HG02870 (cell line): Measurements from ENCODE around the gene MAPK8IP1.
"Not testable (repeated sequence)": the region's sequence is repeated elsewhere in the genome, so short reads cannot be mapped to it uniquely, and the experiment has no call there.

Source experiments
- ATAC-seq: cut with Tn5 transposase; IDR thresholded peaks from one replicate; pipeline ENCODE4 v1.9.1; 2021; ENCODE audit warnings: mild to moderate bottlenecking, moderate library complexity; ENCODE audit not compliant: unreplicated experiment

The MAPK8IP1 gene

GRCh38 chr11:45885274-45885920 lies at the start of gene MAPK8IP1:
Gene MAPK8IP1, plus strand, starts transcription at chr11:45885651. Its CDS starts 170 bp downstream, at chr11:45885821.
- ATAC-seq, result no peak

- no peak for ATAC-seq
Measured at GRCh38 chr11:45839204-45839603, 46.2 kb upstream of the MAPK8IP1 start.

- ATAC-seq, result not testable (repeated sequence)
Measured at GRCh38 chr11:45840251-45840650, 45.2 kb upstream of the MAPK8IP1 start.

DNA sequence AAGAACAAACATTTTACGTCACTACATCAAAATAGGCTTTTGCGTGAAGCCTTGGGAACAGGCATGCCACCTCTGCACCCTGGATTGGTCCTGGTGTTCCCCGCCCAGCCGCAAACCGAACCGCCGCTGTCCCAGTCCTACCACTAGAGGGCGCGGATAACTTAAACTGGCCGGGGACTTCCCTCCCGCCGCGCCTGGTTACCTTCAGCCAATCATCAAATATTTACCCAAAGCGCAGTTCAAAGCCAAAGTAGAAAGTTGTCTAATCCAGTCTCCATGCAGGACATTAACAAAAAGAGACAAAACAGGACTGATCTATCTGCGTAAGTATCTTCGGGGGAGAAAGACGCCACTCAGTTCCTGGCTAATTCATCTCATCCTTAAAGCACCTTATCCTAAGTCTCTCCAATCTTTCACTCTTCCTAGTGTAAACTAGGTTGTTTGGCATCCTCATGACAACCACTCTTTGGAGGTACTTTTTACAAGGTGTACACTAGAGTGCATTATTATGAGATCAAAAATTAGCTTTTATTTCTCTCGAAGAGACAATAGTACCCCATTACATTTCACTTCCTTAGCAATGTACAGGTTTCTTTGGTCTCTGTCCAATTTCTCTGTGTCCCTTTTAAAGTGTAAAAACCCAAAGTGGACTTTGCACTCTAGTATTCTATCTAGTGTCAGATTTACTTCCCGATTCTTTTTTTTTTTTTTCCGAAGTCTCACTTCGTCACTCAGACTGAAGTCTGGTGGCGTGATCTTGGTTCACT lies 42.1 kb upstream of the MAPK8IP1 start:
- no peak for ATAC-seq

- ATAC-seq, result no peak
Measured at GRCh38 chr11:45844822-45845578, 40.5 kb upstream of the MAPK8IP1 start.

DNA sequence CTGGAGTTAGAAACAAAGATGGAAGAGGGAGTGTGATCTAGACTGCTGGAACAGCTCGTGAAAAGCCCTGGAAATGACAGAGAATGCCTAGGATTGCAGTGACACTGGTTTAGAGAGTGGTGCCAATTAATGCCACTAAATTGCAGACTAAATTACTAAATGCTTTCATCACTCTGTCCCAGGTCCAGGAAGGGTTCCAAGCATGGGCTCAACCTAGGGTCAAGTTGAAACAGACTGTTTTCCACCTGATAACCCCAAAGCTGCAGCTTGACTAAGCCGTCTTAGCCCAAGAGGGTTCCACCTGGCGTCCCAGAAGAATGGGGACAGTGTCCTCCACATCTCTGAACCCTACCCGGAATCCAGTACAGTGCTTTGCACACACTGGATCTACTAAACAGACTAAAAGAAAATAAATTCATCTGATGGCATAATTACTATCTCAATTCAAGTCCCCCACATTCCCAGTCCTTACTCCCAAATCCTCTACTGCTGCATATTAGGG lies 39.2 kb upstream of the MAPK8IP1 start:
- ATAC-seq, result no peak

- ATAC-seq, result peak; percentile 93
Measured at GRCh38 chr11:45846974-45847910, 38.2 kb upstream of the MAPK8IP1 start, which contains the start of gene CRY2. Gene CRY2, plus strand, starts transcription at chr11:45847475. Its CDS starts 16 bp downstream, at chr11:45847491.

DNA sequence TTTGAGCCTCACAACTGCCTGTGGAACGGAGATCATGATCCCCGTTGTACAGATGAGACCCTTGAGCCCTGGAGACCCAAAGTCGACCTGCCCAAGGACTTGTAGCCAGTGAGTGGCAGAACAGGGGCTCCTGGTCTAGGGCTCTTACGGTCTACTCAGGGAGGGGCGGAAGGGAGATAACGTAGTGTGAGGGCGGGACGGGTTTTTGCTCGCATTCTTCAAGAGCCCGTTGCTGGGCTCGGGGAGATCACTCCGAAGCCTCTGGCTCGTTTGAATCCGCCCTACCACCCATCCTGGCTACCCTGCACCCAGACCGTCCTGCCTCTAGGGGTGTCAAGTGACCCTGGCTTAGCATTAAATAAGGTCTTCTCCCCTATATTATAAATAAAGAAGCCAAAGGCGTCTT lies 37.5 kb upstream of the MAPK8IP1 start:
- peak; percentile 16 for ATAC-seq

- ATAC-seq, result no peak
Measured at GRCh38 chr11:45848654-45849081, 36.8 kb upstream of the MAPK8IP1 start.

DNA sequence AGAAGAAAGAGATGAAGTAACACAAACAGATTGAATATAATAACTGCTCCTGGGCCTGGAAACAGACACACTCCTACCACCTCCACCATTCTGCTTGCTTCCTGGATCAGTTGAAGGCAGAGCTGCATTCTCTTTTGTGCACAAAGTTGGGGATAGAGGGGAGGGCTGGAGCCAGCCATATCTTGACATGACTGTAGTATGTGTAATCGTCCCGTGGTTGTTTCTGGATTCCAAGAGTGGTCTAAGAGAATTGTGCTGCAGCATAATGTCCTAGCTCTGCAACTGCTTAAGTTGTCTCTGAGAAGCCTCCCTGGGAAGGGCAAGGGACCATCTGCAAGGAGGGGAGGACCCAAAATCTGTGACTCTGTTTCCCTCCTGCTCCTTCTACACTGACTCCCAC lies 35.0 kb upstream of the MAPK8IP1 start:
- no peak for ATAC-seq

DNA sequence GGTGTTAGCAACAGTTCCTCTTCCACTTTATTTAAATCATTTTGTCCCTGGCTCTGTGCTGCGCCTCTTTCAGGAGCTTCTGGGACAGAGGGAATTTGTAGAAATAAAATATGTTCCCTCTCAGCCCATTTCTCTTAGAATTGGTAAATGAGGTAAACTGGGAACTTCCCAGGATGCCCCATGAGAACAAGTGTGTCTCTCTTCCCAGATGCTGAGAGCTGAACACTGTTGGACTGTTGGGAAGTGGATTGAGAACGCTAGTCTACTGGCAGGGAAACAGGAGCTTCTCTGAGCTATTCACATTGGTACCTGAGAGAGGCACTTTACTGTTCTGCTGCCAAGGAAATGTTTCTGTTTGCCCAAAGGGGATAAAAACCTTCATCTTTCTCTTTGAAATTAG lies 34.2 kb upstream of the MAPK8IP1 start:
- no peak for ATAC-seq

GRCh38 chr11:45852018-45852711 lies 33.3 kb upstream of the MAPK8IP1 start:
- peak; percentile 22 for ATAC-seq

GRCh38 chr11:45852712-45853101 lies 32.7 kb upstream of the MAPK8IP1 start:
- ATAC-seq, result peak; percentile 45

GRCh38 chr11:45853332-45854219 lies 31.9 kb upstream of the MAPK8IP1 start:
- no peak for ATAC-seq

DNA sequence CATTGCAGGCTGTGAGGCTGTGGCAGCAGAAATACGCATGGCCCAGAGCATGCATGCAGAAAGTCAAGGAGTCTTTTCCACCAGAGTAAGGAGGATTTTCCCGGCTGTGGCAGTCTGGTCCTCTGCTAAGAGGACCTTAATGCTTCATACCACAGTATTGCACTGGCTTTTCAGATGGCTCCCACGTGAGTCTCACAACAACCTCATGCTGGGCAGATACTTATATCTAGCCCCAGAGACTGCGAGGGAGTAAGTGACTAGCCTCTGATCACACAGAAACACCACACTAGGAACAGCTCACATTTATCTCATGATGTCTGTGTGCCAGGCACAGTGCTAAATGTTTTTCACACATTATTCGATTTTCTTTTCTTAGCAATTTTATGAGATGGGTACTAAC lies 30.1 kb upstream of the MAPK8IP1 start:
- no peak for ATAC-seq

GRCh38 chr11:45856044-45856468 lies 29.4 kb upstream of the MAPK8IP1 start:
- ATAC-seq, result no peak

- no peak for ATAC-seq
Measured at GRCh38 chr11:45857961-45858474, 27.4 kb upstream of the MAPK8IP1 start.

- ATAC-seq, result no peak
Measured at GRCh38 chr11:45858751-45859398, 26.6 kb upstream of the MAPK8IP1 start.
